ENCODE data around the gene CR2.

GRCh38 chr1:207501071-207501470 lies 46.9 kb downstream of the CR2 start:
- TF ChIP-seq, protein P1, sequence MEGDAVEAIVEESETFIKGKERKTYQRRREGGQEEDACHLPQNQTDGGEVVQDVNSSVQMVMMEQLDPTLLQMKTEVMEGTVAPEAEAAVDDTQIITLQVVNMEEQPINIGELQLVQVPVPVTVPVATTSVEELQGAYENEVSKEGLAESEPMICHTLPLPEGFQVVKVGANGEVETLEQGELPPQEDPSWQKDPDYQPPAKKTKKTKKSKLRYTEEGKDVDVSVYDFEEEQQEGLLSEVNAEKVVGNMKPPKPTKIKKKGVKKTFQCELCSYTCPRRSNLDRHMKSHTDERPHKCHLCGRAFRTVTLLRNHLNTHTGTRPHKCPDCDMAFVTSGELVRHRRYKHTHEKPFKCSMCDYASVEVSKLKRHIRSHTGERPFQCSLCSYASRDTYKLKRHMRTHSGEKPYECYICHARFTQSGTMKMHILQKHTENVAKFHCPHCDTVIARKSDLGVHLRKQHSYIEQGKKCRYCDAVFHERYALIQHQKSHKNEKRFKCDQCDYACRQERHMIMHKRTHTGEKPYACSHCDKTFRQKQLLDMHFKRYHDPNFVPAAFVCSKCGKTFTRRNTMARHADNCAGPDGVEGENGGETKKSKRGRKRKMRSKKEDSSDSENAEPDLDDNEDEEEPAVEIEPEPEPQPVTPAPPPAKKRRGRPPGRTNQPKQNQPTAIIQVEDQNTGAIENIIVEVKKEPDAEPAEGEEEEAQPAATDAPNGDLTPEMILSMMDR (IDR thresholded peaks at IDR 0.05) = no peak
- no peak for TF ChIP-seq POLR2A (IDR thresholded peaks at IDR 0.05)
